Measurements from ENCODE around the gene PLCL1.
"Not testable (repeated sequence)": the region's sequence is repeated elsewhere in the genome, so short reads cannot be mapped to it uniquely, and the experiment has no call there.

Gene PLCL1

DNA sequence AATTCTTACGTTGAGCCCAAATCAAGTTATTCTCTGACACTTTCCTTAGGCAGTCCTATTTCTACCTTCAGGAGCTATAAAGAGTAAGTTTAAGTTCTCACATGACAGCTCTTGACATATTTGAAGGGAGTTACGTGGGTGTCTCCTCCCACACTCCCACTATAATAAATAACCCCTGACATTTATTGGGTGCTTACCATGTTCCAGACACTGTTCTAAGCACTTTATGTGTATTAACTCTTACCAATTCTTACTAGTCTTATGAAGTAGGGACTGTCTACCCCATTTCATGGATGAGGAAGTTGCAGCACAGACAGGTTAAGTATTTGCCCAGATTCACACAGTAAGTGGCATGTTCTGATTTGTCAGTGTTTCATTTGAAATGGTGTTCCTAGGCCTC lies 17.9 kb downstream of the PLCL1 start:
- DNase-seq (ENCODE audit: low read depth in 2 of 2): no peak
- TF ChIP-seq, protein P1, sequence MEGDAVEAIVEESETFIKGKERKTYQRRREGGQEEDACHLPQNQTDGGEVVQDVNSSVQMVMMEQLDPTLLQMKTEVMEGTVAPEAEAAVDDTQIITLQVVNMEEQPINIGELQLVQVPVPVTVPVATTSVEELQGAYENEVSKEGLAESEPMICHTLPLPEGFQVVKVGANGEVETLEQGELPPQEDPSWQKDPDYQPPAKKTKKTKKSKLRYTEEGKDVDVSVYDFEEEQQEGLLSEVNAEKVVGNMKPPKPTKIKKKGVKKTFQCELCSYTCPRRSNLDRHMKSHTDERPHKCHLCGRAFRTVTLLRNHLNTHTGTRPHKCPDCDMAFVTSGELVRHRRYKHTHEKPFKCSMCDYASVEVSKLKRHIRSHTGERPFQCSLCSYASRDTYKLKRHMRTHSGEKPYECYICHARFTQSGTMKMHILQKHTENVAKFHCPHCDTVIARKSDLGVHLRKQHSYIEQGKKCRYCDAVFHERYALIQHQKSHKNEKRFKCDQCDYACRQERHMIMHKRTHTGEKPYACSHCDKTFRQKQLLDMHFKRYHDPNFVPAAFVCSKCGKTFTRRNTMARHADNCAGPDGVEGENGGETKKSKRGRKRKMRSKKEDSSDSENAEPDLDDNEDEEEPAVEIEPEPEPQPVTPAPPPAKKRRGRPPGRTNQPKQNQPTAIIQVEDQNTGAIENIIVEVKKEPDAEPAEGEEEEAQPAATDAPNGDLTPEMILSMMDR (IDR thresholded peaks at IDR 0.05; ENCODE audit: low read depth, low read length): no peak
- H3K4me3 ChIP-seq (replicated peaks in 1 of 2; ENCODE audit: low read depth in 2 of 2, low read length in 2 of 2): no peak overlapping the region

DNA sequence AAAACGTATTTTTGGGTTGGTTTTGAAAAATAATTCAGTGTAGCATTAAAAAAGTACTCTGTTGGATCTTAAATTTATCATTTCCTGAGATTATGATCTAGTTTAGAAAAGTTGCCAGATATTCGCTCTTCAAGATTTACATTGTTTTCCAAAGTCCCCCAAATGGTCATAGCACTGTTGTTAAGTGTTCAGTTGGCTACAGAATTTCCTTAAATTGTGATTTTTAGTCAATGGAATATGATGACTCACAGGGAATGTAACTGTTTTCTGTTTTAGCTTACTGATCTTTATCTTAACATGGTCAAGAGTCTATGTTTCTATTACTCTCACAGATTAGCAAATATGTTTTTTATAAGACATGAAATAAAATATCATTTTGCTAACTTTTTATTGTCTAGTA lies 23.2 kb downstream of the PLCL1 start:
- TF ChIP-seq, protein P1 (IDR thresholded peaks at IDR 0.05; ENCODE audit: low read depth, low read length): no peak
- peak in 1 of 2 donors; percentile 51 for DNase-seq (ENCODE audit: low read depth in 2 of 2)
- H3K4me3 ChIP-seq (replicated peaks in 1 of 2; ENCODE audit: low read depth in 2 of 2, low read length in 2 of 2): no peak overlapping the region

DNA sequence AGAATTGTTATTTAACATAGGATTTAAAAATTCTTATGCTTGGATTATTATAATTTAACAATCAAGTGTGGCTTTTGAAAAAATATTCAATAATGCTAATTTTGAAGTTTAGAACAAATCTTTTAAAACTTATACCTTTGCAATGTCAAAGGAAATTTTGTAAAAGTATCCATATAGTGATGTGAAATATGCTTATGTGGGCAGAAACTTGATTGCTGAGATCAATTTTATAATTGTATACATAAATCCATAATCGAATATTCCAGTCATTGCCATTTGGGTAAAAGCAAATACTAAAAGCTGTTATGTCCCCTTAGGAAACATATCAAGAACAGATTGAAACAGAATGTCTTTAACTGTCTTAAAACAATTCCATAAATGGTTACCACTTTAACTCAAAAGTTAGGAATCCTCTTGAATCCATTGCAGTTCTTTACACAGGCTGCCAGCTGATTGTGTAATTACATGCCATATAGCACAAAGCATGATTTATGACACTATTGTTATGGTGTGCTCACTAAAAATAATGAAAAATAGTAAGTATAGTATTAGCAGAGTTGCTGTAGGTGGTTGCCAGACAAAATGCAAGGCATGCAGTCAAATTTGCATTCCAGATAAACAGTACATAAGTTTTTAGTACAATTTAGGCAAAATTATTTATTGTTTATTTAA lies 24.2 kb downstream of the PLCL1 start:
- TF ChIP-seq, protein P1 (IDR thresholded peaks at IDR 0.05; ENCODE audit: low read depth, low read length): no peak
- peak; percentile 77 to 80 for DNase-seq (ENCODE audit: low read depth in 2 of 2)
- no peak overlapping the region for H3K4me3 ChIP-seq (replicated peaks in 1 of 2; ENCODE audit: low read depth in 2 of 2, low read length in 2 of 2)

DNA sequence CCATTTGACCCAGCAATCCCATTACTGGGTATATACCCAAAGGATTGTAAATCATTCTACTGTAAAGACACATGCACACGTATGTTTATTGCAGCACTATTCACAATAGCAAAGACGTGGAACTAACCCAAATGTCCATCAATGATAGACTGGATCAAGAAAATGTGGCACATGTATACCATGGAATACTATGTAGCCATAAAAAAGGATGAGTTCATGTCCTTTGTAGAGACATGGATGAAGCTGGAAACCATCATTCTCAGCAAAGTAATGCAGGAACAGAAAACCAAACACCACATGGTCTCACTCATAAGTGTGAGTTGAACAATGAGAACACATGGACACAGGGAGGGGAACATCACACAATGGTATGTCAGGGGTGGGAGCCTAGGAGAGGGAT lies 30.4 kb downstream of the PLCL1 start:
- not testable (repeated sequence) for DNase-seq (ENCODE audit: low read depth in 2 of 2); H3K4me3 ChIP-seq (replicated peaks in 1 of 2; ENCODE audit: low read depth in 2 of 2, low read length in 2 of 2)

DNA sequence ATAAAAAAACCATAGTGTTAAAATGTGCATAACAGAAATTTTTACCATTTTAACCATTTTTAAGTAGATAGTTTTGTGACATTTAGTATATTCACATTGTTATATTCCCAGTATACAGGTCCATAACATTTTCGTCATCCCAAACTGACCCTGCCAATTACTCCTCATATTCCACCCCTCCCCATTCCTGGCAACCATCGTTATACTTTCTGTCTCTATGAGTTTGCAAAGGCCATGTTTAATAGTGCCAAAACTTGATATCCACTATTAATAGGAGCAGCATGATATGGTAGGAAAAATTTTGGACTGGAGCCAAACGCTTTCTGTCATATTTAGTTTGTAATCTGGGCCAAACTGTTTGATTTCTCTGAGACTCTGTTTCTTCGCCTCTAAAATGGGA lies 30.9 kb downstream of the PLCL1 start:
- no peak overlapping the region for H3K4me3 ChIP-seq (replicated peaks in 1 of 2; ENCODE audit: low read depth in 2 of 2, low read length in 2 of 2)
- no peak for DNase-seq (ENCODE audit: low read depth in 2 of 2)
- TF ChIP-seq, protein P1 (IDR thresholded peaks at IDR 0.05; ENCODE audit: low read depth, low read length): no peak

DNA sequence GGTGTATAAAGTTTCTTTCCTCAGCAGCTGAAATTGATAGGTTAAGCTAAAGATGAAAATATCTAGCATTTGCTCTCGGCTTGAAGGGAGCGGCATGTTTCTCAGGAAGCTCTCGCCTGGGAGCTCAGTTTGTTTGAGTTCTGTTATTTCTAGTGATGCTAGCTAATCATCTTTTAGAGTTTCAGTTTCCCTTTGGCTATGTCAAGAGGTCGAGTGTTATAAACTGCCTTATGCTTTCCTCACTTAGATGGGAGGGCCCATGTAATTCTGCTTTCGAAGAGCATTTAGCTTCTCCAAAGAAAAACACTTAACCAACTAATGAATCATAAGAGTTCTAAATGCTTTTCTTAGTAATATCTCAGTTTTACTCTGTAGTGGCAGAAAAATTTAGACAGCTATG lies 33.6 kb downstream of the PLCL1 start:
- peak; percentile 60 to 66 for DNase-seq (ENCODE audit: low read depth in 2 of 2)
- peak overlapping the region in 1 of 2 donors; percentile 29 for H3K4me3 ChIP-seq (replicated peaks in 1 of 2; ENCODE audit: low read depth in 2 of 2, low read length in 2 of 2)
- TF ChIP-seq, protein P1 (IDR thresholded peaks at IDR 0.05; ENCODE audit: low read depth, low read length): no peak

DNA sequence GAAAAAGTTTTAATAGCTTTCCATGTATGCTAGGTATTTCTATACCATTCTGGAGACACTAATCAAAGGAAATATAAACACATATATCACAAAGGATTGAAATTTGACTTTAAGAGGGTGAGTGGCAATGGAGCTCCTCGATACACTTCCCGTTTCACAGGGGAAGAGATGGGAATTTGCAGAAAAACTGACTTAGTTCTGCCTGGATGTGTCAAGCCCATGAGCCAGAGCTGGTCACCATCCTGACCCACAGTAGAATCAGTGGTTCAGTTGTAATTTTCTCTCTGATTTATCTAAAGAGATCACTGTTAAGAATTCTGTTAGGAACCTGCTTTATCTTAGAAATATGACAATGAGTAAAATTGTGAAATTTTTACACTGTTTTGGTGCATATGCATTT lies 34.2 kb downstream of the PLCL1 start:
- peak in 1 of 2 donors; percentile 22 for DNase-seq (ENCODE audit: low read depth in 2 of 2)
- peak overlapping the region in 1 of 2 donors; percentile 29 for H3K4me3 ChIP-seq (replicated peaks in 1 of 2; ENCODE audit: low read depth in 2 of 2, low read length in 2 of 2)
- TF ChIP-seq, protein P1 (IDR thresholded peaks at IDR 0.05; ENCODE audit: low read depth, low read length): no peak
